ENCODE data around the gene ICA1. TPM values are rescaled to one million over a fixed set of nuclear protein-coding genes. Genes with fewer than 3 reads are reported as not detected.

The ICA1 gene
- polyA plus RNA-seq, 1 experiment, result not detected

GRCh38 chr7:8125680-8126444 lies 136.1 kb downstream of the ICA1 start:
- ChIA-PET POLR2A (no interaction called here), CTCF (no interaction called here)
- H3K27ac ChIP-seq (ENCODE audit: low read depth, low read length), result no peak overlapping the region
- no peak for TF ChIP-seq CTCF (IDR thresholded peaks at IDR 0.05; ENCODE audit: low read depth, low read length)
- H3K4me3 ChIP-seq (ENCODE audit: low read depth, low read length), result no peak overlapping the region
- no peaks in the 10 kb centered on the region; the same call in 1 of the 2 replicates for H3K9me3 ChIP-seq (ENCODE audit: control insufficient read depth, insufficient read depth, low read length)
- no peak for DNase-seq (ENCODE audit: low read depth, low spot score)
- H3K27me3 ChIP-seq (ENCODE audit: control insufficient read depth, insufficient read depth, low read length), result peaks cover 3% of the 10 kb centered on the region

- Histone ChIP-seq H3K9me3 (ENCODE audit: control insufficient read depth, insufficient read depth, low read length) (no peaks in the 10 kb centered on the region), H3K27me3 (ENCODE audit: control insufficient read depth, insufficient read depth, low read length) (peaks cover 3% of the 10 kb centered on the region), H3K27ac (ENCODE audit: low read depth, low read length) (no peak overlapping the region), H3K4me3 (ENCODE audit: low read depth, low read length) (no peak overlapping the region)
- TF ChIP-seq CTCF (IDR thresholded peaks at IDR 0.05; ENCODE audit: low read depth, low read length), result no peak
- CTCF ChIA-PET, result no interaction called here
- POLR2A ChIA-PET, result no interaction called here
- DNase-seq (ENCODE audit: low read depth, low spot score), result no peak
Observed at GRCh38 chr7:8121243-8121642, 140.7 kb downstream of the ICA1 start.

- CTCF ChIA-PET, result no interaction called here
- Histone ChIP-seq H3K9me3 (ENCODE audit: control insufficient read depth, insufficient read depth, low read length) (no peaks in the 10 kb centered on the region), H3K4me3 (ENCODE audit: low read depth, low read length) (no peak overlapping the region), H3K27me3 (ENCODE audit: control insufficient read depth, insufficient read depth, low read length) (peaks cover 3% of the 10 kb centered on the region), H3K27ac (ENCODE audit: low read depth, low read length) (no peak overlapping the region)
- DNase-seq (ENCODE audit: low read depth, low spot score), result no peak
- no peak for TF ChIP-seq CTCF (IDR thresholded peaks at IDR 0.05; ENCODE audit: low read depth, low read length)
- POLR2A ChIA-PET, result no interaction called here
Observed at GRCh38 chr7:8120390-8121058, 141.4 kb downstream of the ICA1 start.

GRCh38 chr7:8119262-8119661 lies 142.7 kb downstream of the ICA1 start:
- Histone ChIP-seq H3K9me3 (ENCODE audit: control insufficient read depth, insufficient read depth, low read length) (no peaks in the 10 kb centered on the region), H3K27ac (ENCODE audit: low read depth, low read length) (no peak overlapping the region), H3K4me3 (ENCODE audit: low read depth, low read length) (no peak overlapping the region), H3K27me3 (ENCODE audit: control insufficient read depth, insufficient read depth, low read length) (peaks cover 3% of the 10 kb centered on the region)
- ChIA-PET CTCF (no interaction called here), POLR2A (no interaction called here)
- TF ChIP-seq CTCF (IDR thresholded peaks at IDR 0.05; ENCODE audit: low read depth, low read length), result no peak
- no peak for DNase-seq (ENCODE audit: low read depth, low spot score)

- TF ChIP-seq CTCF (IDR thresholded peaks at IDR 0.05; ENCODE audit: low read depth, low read length), result no peak
- POLR2A ChIA-PET, result no interaction called here
- Histone ChIP-seq H3K27me3 (ENCODE audit: control insufficient read depth, insufficient read depth, low read length) (peaks cover 5% of the 10 kb centered on the region), H3K9me3 (ENCODE audit: control insufficient read depth, insufficient read depth, low read length) (no peaks in the 10 kb centered on the region), H3K27ac (ENCODE audit: low read depth, low read length) (no peak overlapping the region), H3K4me3 (ENCODE audit: low read depth, low read length) (no peak overlapping the region)
- DNase-seq (ENCODE audit: low read depth, low spot score), result no peak
- CTCF ChIA-PET, result no interaction called here
Observed at GRCh38 chr7:8117195-8117594, 144.8 kb downstream of the ICA1 start.
